Left cardiac atrium (tissue), 4 donors: Measurements from ENCODE around the gene SRC. TPM values are rescaled to one million over a fixed set of nuclear protein-coding genes. Genes with fewer than 3 reads are reported as not detected.

Source experiments
- ATAC-seq, 2 donors: fragments of 200-7000 bp; cut with Tn5 transposase; one replicate each; pipeline ENCODE4 v1.9.1; 2020; ENCODE audit warnings: mild to moderate bottlenecking in 2 of 2, moderate library complexity in 2 of 2
- DNase-seq: peaks from one replicate; pipeline ENCODE4 v3.0.0-alpha.2; 2020
- intact Hi-C, 2 donors: fragments of 100-400 bp; cut with DNase I; formaldehyde crosslinking; loops; one replicate each; pipeline versions ENCODE4 v1.14.1 to v1.15.1; 2022 to 2023
- total RNA-seq, 2 donors: library from RNA; stranded (reverse); fragmentation: NEBNext Ultra II Directional; extraction: Animal tissue kit (Norgen Biotek cat#: 25700); gene quantifications; one replicate each; pipeline ENCODE4 v1.2.1, GENCODE V29; 2021
- donor health status: DM: no; HTN: yes; CAD: no.
- donor health status: DM: no; HTN: yes; CAD: no; lungs with severe emphysema.
- donor health status: DM: yes; HTN: yes; CAD: no.
- donor health status: Dilated cardiomyopathy.

Gene SRC
- total RNA-seq, 2 donors from 2014 or later = 9.2 to 10.2 TPM

DNA sequence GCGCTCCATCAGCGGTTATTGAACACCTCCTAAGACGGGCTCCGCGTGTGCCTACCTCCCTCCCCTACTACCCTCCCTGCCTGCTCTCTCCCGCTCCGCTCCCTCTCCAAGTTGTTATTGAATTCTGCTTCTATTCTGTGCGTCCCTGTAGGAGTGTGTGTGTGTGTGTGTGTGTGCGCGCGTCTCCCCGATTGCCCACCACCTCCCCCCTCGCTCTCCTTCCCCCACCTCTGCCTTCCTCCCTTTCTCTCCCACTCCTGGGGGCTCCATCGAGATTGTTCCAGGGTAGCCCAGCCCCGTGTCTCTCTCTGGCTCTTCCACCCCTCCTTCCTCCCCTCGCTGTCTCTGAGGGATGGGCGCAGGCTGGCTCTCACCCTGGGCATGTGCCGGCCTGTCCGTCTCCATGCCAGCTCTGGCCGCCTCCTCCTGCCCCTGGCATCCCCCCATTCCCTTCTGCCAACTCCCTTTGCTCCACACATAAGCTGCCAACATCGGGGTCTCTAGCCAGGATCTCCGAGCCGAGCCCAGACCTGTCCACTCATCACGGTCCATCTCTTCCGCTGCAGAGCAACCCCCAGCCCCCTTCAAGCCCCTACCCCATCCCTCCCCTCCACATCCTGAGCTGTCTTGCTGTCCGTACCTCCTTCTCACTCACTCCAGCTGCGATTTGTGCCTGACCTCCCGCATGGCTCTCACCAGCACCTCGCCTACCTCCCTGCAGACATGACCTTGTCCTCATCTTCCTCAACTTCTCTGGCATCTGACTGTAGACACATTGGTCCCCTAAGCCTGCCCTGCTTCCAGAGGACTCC is 68.5 kb downstream of the SRC start:
- ATAC-seq (no peak), DNase-seq (no peak)
- intact Hi-C loops = no loop called here

DNA sequence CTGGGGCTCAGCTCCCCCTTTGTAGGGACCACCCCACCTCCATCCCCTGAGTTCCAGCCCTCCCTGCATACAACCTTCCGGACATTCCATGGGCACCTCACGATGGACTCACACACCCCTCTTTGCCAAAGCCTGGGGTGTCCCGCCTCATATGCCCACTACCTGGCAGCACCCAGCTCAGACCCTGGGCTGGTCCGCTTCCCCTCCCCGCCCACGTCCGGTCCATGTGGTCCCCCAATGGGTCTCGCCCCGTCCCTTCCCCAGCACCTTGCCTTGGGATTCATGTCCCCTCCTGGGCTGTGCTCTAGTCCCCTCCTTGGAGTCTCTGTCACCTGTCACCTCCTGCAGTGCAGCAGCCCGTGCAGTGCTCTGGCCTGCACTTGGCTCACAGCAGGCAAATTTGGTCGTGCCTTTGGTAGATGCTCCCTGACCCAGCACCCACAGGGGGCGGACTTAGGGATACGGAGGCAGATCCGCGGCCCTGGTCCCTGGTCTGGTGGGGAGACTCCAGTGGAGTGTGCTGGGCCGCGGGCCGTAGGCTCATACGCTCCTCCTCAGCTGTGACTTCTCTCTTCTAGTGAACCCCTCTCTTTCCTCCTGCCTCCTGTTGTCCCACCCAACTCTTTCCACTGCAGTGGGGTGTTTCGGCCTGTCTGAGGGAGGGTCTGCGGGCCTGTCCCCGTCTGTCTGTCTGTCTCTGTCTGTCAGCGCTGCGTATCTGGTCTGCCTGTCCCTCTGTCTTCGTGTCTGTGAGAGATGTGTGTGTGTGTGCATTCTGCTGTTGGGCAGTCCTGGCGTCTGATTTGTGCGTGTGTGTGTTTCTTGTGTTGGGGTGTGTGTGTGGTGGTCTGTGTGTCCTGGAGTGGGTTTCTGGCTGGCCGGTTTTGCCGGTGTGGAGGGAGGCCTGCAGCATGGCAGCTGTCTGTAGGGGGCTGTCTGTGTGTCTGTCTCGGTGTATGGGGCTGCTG is 69.5 kb downstream of the SRC start:
- intact Hi-C loops = no loop called here
- DNase-seq (no peak), ATAC-seq (no peak)

DNA sequence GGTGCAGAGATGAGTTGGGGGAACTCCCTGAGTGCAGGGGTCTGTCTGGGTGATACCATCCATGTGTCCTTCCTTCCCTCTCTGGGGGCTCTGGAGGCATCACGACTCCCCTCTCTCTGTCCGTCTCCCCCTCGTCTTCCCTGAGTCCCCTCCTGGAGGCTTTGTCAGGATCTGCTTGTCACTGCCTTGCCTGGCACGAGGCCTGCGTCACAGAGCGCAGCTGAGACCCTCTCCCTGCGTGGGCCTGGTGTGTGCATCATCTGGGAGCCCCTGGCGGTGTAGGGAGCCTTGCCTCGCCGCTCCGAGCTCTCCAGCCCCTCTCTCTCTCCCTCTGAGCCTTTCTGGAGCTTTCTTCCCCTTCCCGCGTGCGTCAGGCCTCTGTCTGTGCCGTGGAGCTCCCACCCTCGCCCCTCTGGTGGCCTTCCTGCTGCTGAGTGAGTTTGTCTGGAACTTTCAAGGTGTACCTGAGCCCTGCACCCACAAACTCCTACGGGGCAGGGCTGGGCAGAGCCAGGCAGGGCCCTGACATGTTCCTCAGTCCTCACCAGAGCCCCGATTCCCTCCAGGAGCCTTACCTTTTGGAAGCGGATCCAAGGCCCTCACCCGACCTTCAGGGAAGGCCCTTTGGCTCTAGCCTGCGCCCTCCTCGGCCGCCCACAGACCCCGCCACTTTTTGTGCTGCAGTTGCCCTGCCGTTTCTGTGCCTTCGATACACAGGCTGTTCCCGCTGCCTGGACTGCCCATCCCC is 70.3 kb downstream of the SRC start:
- no peak for DNase-seq
- no peak for ATAC-seq
- intact Hi-C loops = no loop called here

DNA sequence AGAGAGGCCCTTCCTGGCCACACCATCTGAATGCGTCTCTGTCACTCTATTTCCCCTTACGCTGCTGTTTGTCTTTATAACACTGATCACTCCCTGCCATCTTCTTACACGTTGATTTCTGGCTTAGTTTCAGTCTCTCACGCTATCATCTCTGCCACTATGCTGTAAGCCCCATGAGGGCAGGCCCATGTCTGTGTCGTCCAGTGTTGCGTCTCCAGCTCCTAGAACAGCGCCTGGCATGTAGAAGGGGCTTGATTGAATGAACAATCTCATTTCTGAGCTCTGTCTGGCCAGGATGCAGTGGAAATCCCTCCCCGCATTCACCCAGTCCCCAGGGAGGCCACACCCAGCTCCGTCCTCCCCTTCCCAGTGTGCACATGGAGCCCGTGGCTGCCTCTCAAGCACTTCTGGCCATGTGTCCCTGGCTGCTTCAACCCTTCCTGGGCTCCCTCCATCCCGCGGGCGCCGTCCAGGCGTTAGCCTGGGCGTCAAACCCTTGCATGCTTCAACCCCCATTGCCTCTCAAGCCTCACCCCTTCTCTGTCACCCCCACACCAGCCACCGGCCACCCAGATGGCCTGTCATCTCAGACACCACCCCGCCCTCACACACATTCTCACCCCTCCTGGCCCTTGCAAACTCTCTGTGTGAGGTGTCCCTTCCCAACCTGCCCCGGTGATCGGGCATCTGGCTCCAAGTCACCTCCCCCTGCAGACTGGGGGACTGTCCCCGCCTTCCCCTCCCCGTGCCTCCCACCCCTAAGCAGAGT is 71.1 kb downstream of the SRC start:
- intact Hi-C loops = no loop called here
- no peak for DNase-seq
- ATAC-seq = no peak

- no peak for DNase-seq
- intact Hi-C loops = no loop called here
- no peak for ATAC-seq
Measured at GRCh38 chr20:37417617-37418467, 71.9 kb downstream of the SRC start.

- intact Hi-C loops = no loop called here
- no peak for ATAC-seq
- DNase-seq = no peak
Measured at GRCh38 chr20:37418591-37419109, 72.7 kb downstream of the SRC start.

- intact Hi-C loops = no loop called here
- DNase-seq (no peak), ATAC-seq (no peak)
Measured at GRCh38 chr20:37419307-37419706, 73.4 kb downstream of the SRC start.

GRCh38 chr20:37419774-37420542 is 74.0 kb downstream of the SRC start:
- intact Hi-C loops = no loop called here
- ATAC-seq = no peak
- DNase-seq = no peak

GRCh38 chr20:37420610-37421009 is 74.7 kb downstream of the SRC start:
- ATAC-seq (no peak), DNase-seq (no peak)
- intact Hi-C loops = no loop called here

DNA sequence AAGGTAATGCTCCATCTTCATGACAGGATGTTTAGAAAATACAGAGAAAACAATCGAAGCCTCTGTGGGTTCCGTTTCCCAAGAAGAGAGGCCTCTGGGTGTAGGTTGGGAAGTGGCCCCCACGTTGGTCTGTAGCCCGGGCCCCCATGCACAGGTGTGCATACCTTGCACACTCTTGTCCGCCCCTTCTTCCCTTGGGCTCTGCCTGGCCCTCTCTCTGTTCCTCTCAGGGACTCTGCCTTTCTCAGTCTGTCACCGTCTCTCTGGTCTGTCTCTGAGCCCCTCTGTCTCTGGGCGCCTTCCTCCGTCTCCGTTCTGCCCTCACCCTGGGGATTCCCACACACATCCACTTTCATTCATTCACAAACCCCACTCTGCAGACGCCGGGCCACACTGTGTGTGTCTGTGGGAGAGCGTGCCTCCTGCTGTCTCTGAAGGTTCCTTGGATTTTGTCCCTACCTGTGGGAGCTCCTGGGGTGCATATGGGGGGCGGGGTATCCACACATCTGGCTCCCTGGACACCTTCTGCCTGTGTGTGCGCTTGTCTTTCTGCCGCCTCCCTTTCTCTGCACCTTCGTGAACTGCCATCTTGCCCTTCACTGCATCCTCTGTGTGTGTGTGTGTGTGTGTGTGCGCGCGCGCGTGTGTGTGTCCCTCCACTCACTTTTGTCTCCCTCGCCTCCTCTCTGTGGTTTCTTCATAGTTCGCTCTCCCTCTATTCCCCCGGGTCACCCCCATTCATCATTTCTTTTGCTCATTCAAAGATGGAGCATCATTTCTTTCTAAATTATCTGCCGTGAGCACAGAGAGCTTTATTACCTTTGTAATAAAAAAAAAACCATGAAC is 75.3 kb downstream of the SRC start:
- no peak for ATAC-seq
- no peak for DNase-seq
- intact Hi-C loops = no loop called here

GRCh38 chr20:37421988-37422387 is 76.0 kb downstream of the SRC start:
- intact Hi-C loops = no loop called here
- DNase-seq (no peak), ATAC-seq (no peak)

DNA sequence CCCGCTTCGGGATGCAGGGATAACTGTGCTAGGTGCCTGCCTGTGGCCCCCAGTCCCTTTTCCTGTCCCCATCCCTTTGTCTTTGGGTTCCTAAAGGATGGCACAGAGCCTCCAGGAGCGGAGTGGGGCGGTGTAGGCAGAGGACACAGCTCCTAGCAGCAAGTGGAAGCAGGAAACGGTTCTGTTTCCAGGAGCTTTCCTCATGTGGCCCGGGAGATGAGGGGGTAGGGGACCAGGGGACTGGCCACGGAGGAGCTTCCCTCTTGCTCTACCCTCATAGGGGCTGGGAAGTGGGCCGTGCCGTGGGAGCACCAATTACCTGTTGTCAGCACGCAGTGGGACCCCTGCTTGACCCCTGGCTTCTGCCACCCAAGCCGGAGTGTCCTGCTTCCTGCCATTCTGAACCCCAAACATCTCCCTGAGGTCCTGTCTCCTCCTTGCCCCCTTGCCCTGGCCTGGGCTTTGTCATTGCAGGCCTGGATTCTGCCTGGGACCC is 76.9 kb downstream of the SRC start:
- intact Hi-C loops = no loop called here

GRCh38 chr20:37423545-37423944 is 77.6 kb downstream of the SRC start:
- intact Hi-C loops = no loop called here
- no peak for DNase-seq
- ATAC-seq = no peak

More for the DNA sequence above, 76.9 kb downstream of the SRC start:
- no peak for DNase-seq
- no peak for ATAC-seq

GRCh38 chr20:37424062-37424851 is 78.3 kb downstream of the SRC start:
- no peak for DNase-seq
- ATAC-seq = no peak
- intact Hi-C loops = no loop called here

GRCh38 chr20:37425103-37425625 is 79.2 kb downstream of the SRC start:
- intact Hi-C loops = no loop called here
- DNase-seq = no peak
- no peak for ATAC-seq
